Astrocyte (in vitro differentiated cells and primary cell): Measurements from ENCODE around the gene KLK1. TPM values are rescaled to one million over a fixed set of nuclear protein-coding genes. Genes with fewer than 3 reads are reported as not detected.
"Not testable (repeated sequence)": the region's sequence is repeated elsewhere in the genome, so short reads cannot be mapped to it uniquely, and the experiment has no call there.

Experiments used
- DNase-seq: peaks from one replicate; pipeline ENCODE4 v3.0.0-alpha.2; 2010; ENCODE audit warnings: low read depth
- FAIRE-seq: peaks from 2 replicates; lab custom pipeline; 2011; peaks lifted over from hg19 to GRCh38; lab: Jason Lieb, UNC
- H2AFZ ChIP-seq: 2 replicates; pipeline ENCODE4 v1.6.0; 2012; ENCODE audit warnings: low read depth, low read length, inconsistent platforms
- H3K27ac ChIP-seq: 2 replicates; pipeline ENCODE4 v1.5.1; 2011; ENCODE audit warnings: low read depth, low read length, inconsistent platforms
- H3K27me3 ChIP-seq: 2 replicates; pipeline ENCODE4 v1.6.0; 2011; ENCODE audit warnings: low read length, inconsistent platforms; ENCODE audit not compliant: insufficient read depth
- H3K36me3 ChIP-seq: 2 replicates; pipeline ENCODE4 v1.5.1; 2011; ENCODE audit warnings: low read length, inconsistent platforms; ENCODE audit not compliant: insufficient read depth
- H3K4me1 ChIP-seq: 2 replicates; pipeline ENCODE4 v1.5.1; 2011; ENCODE audit warnings: low read length, inconsistent platforms; ENCODE audit not compliant: insufficient read depth
- H3K4me2 ChIP-seq: 2 replicates; pipeline ENCODE4 v1.6.0; 2012; ENCODE audit warnings: low read length, inconsistent platforms
- H3K4me3 ChIP-seq: 2 replicates; pipeline ENCODE4 v1.5.1; 2011; ENCODE audit warnings: low read depth, mild to moderate bottlenecking, low read length, inconsistent platforms; ENCODE audit not compliant: insufficient read depth
- H3K79me2 ChIP-seq: 2 replicates; pipeline ENCODE4 v1.6.0; 2012; ENCODE audit warnings: mild to moderate bottlenecking, low read length, inconsistent platforms; ENCODE audit not compliant: insufficient read depth
- H3K9ac ChIP-seq: 2 replicates; pipeline ENCODE4 v1.6.0; 2012; ENCODE audit warnings: mild to moderate bottlenecking, low read length, inconsistent platforms
- H3K9me3 ChIP-seq: 2 replicates; pipeline ENCODE4 v1.5.1; 2012; ENCODE audit warnings: low read depth, mild to moderate bottlenecking, low read length, inconsistent platforms; ENCODE audit not compliant: insufficient read depth
- H4K20me1 ChIP-seq: 2 replicates; pipeline ENCODE4 v1.6.0; 2012; ENCODE audit warnings: low read length, inconsistent platforms; ENCODE audit not compliant: insufficient read depth
- H3K27ac Mint-ChIP-seq: one replicate; pipeline ENCODE4 v1.8.0; 2021; ENCODE audit warnings: mild to moderate bottlenecking, mixed read lengths; ENCODE audit not compliant: unreplicated experiment
- H3K27me3 Mint-ChIP-seq: one replicate; pipeline ENCODE4 v1.8.0; 2021; ENCODE audit warnings: low read depth, mixed read lengths; ENCODE audit not compliant: unreplicated experiment
- H3K36me3 Mint-ChIP-seq: one replicate; pipeline ENCODE4 v1.8.0; 2021; ENCODE audit warnings: low read depth, mixed read lengths; ENCODE audit not compliant: unreplicated experiment
- H3K4me1 Mint-ChIP-seq: one replicate; pipeline ENCODE4 v1.8.0; 2021; ENCODE audit warnings: low read depth, mixed read lengths; ENCODE audit not compliant: unreplicated experiment
- H3K4me3 Mint-ChIP-seq: one replicate; pipeline ENCODE4 v1.8.0; 2021; ENCODE audit warnings: mild to moderate bottlenecking, moderate library complexity, mixed read lengths; ENCODE audit not compliant: unreplicated experiment
- H3K9me3 Mint-ChIP-seq: one replicate; pipeline ENCODE4 v1.8.0; 2021; ENCODE audit warnings: mild to moderate bottlenecking, mixed read lengths; ENCODE audit not compliant: unreplicated experiment
- EZH2 ChIP-seq: IDR thresholded peaks from 2 replicates; pipeline ENCODE4 v1.6.1; 2012; ENCODE audit warnings: mild to moderate bottlenecking, low read length, inconsistent platforms; ENCODE audit not compliant: insufficient read depth
- total RNA-seq: library from RNA; stranded (reverse); gene quantifications from 2 replicates; pipeline ENCODE4 v1.2.1, GENCODE V29; 2021
- TF ChIP-seq, protein P1 (sequence below): IDR thresholded peaks from 2 replicates; pipeline ENCODE4 v1.5.1; 2011; ENCODE audit warnings: low read depth, mild to moderate bottlenecking, inconsistent platforms, low read length, moderate library complexity; ENCODE audit not compliant: insufficient read depth

KLK1 gene
- total RNA-seq, 1 donor from 2014 or later, result not detected

DNA sequence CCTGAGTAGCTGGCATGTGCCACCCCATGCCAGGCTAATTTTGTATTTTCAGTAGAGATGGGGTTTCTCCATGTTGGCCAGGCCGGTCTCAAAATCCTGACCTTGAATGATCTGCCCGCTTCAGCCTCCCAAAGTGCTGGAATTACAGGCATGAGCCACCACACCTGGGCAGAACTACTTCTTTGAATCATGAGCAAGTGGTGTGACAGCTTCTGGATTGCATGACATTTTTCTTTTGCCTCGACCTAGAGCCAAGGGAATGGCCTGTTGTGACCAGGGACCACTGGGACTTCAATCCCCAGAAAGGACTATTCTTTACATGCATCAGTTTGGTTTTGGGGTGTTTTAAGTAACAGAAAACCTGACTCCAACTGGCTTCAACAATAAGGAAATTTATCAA lies 50.7 kb downstream of the KLK1 start:
- H3K9me3 ChIP-seq, H3K9ac ChIP-seq, H3K4me2 ChIP-seq, H3K4me3 Mint-ChIP-seq, H3K36me3 Mint-ChIP-seq, H3K27ac Mint-ChIP-seq, H3K27ac ChIP-seq, H4K20me1 ChIP-seq, H3K27me3 ChIP-seq, H2AFZ ChIP-seq, FAIRE-seq, H3K9me3 Mint-ChIP-seq, H3K79me2 ChIP-seq, H3K36me3 ChIP-seq, DNase-seq, H3K4me1 ChIP-seq, H3K4me3 ChIP-seq, H3K27me3 Mint-ChIP-seq, H3K4me1 Mint-ChIP-seq: not testable (repeated sequence)

DNA sequence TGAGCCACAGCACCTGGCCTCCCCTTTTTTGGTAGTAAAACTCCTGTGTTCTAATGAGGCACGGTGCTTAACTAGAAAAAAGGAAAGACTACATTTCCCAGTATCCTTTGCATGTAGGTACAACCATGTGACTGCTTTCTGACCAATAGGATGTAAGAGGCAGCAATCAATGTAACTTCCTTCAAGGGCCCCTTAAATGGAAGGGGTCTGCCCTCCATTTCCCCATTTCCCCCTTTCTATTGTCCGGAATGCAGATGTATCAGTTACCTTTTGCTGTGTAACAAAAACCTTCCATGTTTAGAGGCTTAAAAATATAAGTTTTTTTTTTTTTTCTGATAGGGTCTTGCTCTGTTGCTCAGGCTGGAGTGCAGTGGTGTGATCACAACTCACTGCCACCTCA lies 51.1 kb downstream of the KLK1 start:
- Histone ChIP-seq H3K27me3 (peaks cover 1% of the 10 kb centered on the region), H4K20me1 (no peaks in the 10 kb centered on the region), H3K9me3 (no peaks in the 10 kb centered on the region), H3K9ac (no peak overlapping the region), H3K27ac (no peak overlapping the region), H2AFZ (no peak overlapping the region), H3K4me3 (no peak overlapping the region), H3K36me3 (no peaks in the 10 kb centered on the region), H3K4me2 (no peak overlapping the region), H3K4me1 (no peaks in the 10 kb centered on the region), H3K79me2 (no peaks in the 10 kb centered on the region)
- TF ChIP-seq, protein P1, sequence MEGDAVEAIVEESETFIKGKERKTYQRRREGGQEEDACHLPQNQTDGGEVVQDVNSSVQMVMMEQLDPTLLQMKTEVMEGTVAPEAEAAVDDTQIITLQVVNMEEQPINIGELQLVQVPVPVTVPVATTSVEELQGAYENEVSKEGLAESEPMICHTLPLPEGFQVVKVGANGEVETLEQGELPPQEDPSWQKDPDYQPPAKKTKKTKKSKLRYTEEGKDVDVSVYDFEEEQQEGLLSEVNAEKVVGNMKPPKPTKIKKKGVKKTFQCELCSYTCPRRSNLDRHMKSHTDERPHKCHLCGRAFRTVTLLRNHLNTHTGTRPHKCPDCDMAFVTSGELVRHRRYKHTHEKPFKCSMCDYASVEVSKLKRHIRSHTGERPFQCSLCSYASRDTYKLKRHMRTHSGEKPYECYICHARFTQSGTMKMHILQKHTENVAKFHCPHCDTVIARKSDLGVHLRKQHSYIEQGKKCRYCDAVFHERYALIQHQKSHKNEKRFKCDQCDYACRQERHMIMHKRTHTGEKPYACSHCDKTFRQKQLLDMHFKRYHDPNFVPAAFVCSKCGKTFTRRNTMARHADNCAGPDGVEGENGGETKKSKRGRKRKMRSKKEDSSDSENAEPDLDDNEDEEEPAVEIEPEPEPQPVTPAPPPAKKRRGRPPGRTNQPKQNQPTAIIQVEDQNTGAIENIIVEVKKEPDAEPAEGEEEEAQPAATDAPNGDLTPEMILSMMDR, result no peak
- no peak for TF ChIP-seq EZH2
- H3K4me3 Mint-ChIP-seq, result no peak overlapping the region
- no peak for DNase-seq
- no peak overlapping the region for H3K27ac Mint-ChIP-seq
- H3K27me3 Mint-ChIP-seq, result no peaks in the 10 kb centered on the region
- H3K4me1 Mint-ChIP-seq, result no peaks in the 10 kb centered on the region
- no peak for FAIRE-seq
- no peaks in the 10 kb centered on the region for H3K36me3 Mint-ChIP-seq
- H3K9me3 Mint-ChIP-seq, result no peaks in the 10 kb centered on the region

- Histone ChIP-seq H3K4me2 (no peak overlapping the region), H2AFZ (no peak overlapping the region), H4K20me1 (no peaks in the 10 kb centered on the region), H3K79me2 (no peaks in the 10 kb centered on the region), H3K27ac (no peak overlapping the region), H3K9ac (no peak overlapping the region), H3K9me3 (no peaks in the 10 kb centered on the region), H3K4me3 (no peak overlapping the region), H3K36me3 (no peaks in the 10 kb centered on the region), H3K27me3 (no peaks in the 10 kb centered on the region), H3K4me1 (no peaks in the 10 kb centered on the region)
- Mint-ChIP-seq H3K4me3 (no peak overlapping the region), H3K27ac (no peak overlapping the region), H3K4me1 (no peaks in the 10 kb centered on the region), H3K9me3 (peaks cover 3% of the 10 kb centered on the region), H3K27me3 (no peaks in the 10 kb centered on the region), H3K36me3 (no peaks in the 10 kb centered on the region)
- FAIRE-seq, result no peak
- DNase-seq, result no peak
- no peak for TF ChIP-seq EZH2
- TF ChIP-seq, protein P1, result no peak
These were observed 52.7 kb downstream of the KLK1 start for GRCh38 chr19:50770888-50771287.

DNA sequence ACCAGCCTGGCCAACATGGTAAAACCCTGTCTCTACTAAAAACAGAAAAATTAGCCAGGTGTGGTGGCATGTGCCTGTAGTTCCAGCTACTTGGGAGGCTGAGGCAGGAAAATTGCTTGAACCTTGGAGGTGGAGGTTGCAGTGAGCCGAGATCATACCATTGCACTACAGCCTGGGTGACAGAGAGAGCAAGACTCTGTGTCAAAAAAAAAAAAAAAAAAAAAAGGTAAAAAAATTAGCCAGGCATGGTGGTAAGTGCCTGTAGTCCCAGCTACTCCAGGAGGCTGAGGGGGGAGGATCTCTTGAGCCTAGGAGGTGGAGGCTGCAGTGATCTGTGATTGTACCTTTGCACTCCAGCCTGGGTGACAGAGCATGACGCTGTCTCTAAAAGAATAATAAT lies 53.4 kb downstream of the KLK1 start, which contains the start of gene GPR32:
Gene GPR32 (plus strand): TSS at position 301 of the 400 bp plus-strand sequence. CDS start 137 bp downstream, outside the sequence.
- not testable (repeated sequence) for H3K4me3 Mint-ChIP-seq, H3K27ac Mint-ChIP-seq, H4K20me1 ChIP-seq, H3K9me3 ChIP-seq, H3K36me3 Mint-ChIP-seq, H2AFZ ChIP-seq, H3K27me3 ChIP-seq, H3K4me1 Mint-ChIP-seq, H3K79me2 ChIP-seq, H3K27ac ChIP-seq, H3K9me3 Mint-ChIP-seq, H3K4me2 ChIP-seq, H3K4me3 ChIP-seq, H3K4me1 ChIP-seq, FAIRE-seq, DNase-seq, H3K27me3 Mint-ChIP-seq, H3K9ac ChIP-seq, H3K36me3 ChIP-seq
